ENCODE measurements around the gene GALR2.

Gene GALR2

GRCh38 chr17:76079535-76079955 lies 5.0 kb downstream of the GALR2 start:
- TF ChIP-seq CTCF (conservative IDR thresholded peaks at IDR 0.05) = no peak
- H3K27ac ChIP-seq = no peak overlapping the region

GRCh38 chr17:76079956-76080767 lies 5.6 kb downstream of the GALR2 start:
- no peak overlapping the region for H3K27ac ChIP-seq
- TF ChIP-seq CTCF (conservative IDR thresholded peaks at IDR 0.05) = no peak

- no peak for TF ChIP-seq CTCF (conservative IDR thresholded peaks at IDR 0.05)
- H3K27ac ChIP-seq = no peak overlapping the region
Measured at GRCh38 chr17:76080768-76081287, 6.2 kb downstream of the GALR2 start.

GRCh38 chr17:76081295-76082210 lies 7.0 kb downstream of the GALR2 start:
- no peak overlapping the region for H3K27ac ChIP-seq
- no peak for TF ChIP-seq CTCF (conservative IDR thresholded peaks at IDR 0.05)

DNA sequence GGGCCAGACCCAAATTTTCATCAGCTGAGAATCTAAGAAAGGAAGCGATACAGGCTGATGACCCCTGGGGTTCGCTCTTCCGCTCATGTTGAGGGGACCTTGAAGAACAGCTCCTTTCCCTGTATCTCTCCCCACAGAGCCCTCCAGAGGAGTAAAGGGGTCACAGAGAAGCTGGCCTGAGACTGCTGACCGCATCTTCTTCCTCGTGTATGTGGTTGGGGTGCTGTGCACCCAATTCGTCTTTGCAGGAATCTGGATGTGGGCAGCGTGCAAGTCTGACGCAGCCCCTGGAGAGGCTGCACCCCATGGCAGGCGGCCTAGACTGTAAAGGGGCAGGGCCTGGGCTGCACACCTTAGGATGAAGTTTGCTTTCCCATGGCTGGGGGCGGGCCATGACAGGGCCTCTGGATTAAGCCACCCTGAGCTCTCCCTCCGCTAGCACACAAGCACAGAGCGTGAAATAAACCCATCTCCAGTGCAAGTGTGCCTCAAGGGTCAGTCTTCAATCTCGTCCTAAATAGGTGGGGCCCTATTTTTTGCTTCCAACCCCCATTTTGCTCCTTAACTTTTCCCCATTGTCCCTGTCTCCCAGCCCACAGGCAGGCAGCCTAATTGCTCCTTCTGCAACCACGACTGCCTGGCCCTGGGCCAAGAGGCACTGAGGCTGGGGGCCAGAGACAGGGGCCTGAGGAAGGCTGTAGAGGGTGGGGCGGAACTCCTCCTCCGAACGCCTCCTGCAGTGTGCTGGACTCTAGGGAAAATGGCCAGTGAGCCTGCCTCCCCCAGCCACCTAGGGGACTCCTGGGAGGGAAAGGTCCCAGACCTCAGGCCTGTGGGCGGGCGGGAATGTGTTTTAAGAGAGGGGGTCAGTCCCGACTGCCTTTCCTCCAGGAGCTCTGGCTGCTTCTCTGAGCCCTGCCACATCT lies 8.0 kb downstream of the GALR2 start:
- no peak for TF ChIP-seq CTCF (conservative IDR thresholded peaks at IDR 0.05)
- no peak overlapping the region for H3K27ac ChIP-seq

- no peak for TF ChIP-seq CTCF (conservative IDR thresholded peaks at IDR 0.05)
- no peak overlapping the region for H3K27ac ChIP-seq
Measured at GRCh38 chr17:76083536-76084182, 9.1 kb downstream of the GALR2 start.

Measured in VCaP (cell line).